HepG2 (cell line): ENCODE measurements around the gene CAPN3. TPM values are rescaled to one million over a fixed set of nuclear protein-coding genes. Genes with fewer than 3 reads are reported as not detected.

Source experiments
- AKAP8 ChIP-seq: sonication (generic); formaldehyde crosslinking; IDR thresholded peaks from 2 replicates; pipeline ENCODE4 v1.5.1; 2020; ENCODE audit warnings: mild to moderate bottlenecking, missing genetic modification reagents
- ATF6 ChIP-seq: sonication (generic); formaldehyde crosslinking; conservative IDR thresholded peaks from 2 replicates; pipeline ENCODE4 v1.4.0; 2020; ENCODE audit warnings: missing genetic modification reagents
- FOXP1 ChIP-seq, 2 experiments: fragments of 450-650 bp in 1 of 2; IDR thresholded peaks; 2 replicates each; pipeline ENCODE4 v1.6.1; 2017 to 2018; ENCODE audit warnings: antibody characterized with exemption in 1 of 2
- GPN1 ChIP-seq: sonication (generic); formaldehyde crosslinking; IDR thresholded peaks from 2 replicates; pipeline ENCODE4 v1.5.1; 2020; ENCODE audit warnings: missing genetic modification reagents, borderline replicate concordance
- HNF4A ChIP-seq: sonication (generic); formaldehyde crosslinking; IDR thresholded peaks from 2 replicates; pipeline ENCODE4 v1.4.0; 2020; ENCODE audit warnings: missing genetic modification reagents
- KAT7 ChIP-seq: IDR thresholded peaks from 2 replicates; pipeline ENCODE4 v1.6.1; 2018; ENCODE audit warnings: borderline replicate concordance, missing compliant biosample characterization
- POLR2A ChIP-seq, 2 experiments: IDR thresholded peaks; 2 replicates each; pipeline ENCODE4 v1.6.1; 2011; ENCODE audit warnings: low read depth in 2 of 2, low read length in 2 of 2, mild to moderate bottlenecking in 1 of 2, moderate library complexity in 1 of 2; ENCODE audit not compliant: insufficient read depth in 1 of 2
- SIX1 ChIP-seq: sonication (generic); formaldehyde crosslinking; IDR thresholded peaks from 2 replicates; pipeline ENCODE4 v1.4.0; 2020; ENCODE audit warnings: missing genetic modification reagents, borderline replicate concordance
- TCF7 ChIP-seq: sonication (generic); IDR thresholded peaks from 2 replicates; pipeline ENCODE4 v1.6.1; 2016; ENCODE audit warnings: antibody characterized with exemption, low read depth
- ZBTB21 ChIP-seq: sonication (generic); formaldehyde crosslinking; IDR thresholded peaks from 2 replicates; pipeline ENCODE4 v1.4.0; 2020; ENCODE audit warnings: missing genetic modification reagents
- ZBTB34 ChIP-seq: sonication (generic); formaldehyde crosslinking; IDR thresholded peaks from 2 replicates; pipeline ENCODE4 v1.8.0; 2022; ENCODE audit warnings: mild to moderate bottlenecking, missing genetic modification reagents
- ZC3H13 ChIP-seq: sonication (generic); formaldehyde crosslinking; IDR thresholded peaks from 2 replicates; pipeline ENCODE4 v1.8.1; 2023; ENCODE audit warnings: mild to moderate bottlenecking, missing genetic modification reagents, moderate library complexity
- ZHX1 ChIP-seq: sonication (generic); formaldehyde crosslinking; IDR thresholded peaks from 2 replicates; pipeline ENCODE4 v1.8.1; 2022; ENCODE audit warnings: low read depth, mild to moderate bottlenecking, missing genetic modification reagents
- ZNF333 ChIP-seq: sonication (generic); formaldehyde crosslinking; IDR thresholded peaks from 2 replicates; pipeline ENCODE4 v1.4.0; 2020; ENCODE audit warnings: mild to moderate bottlenecking, missing genetic modification reagents, borderline replicate concordance
- ZNF335 ChIP-seq: sonication (generic); formaldehyde crosslinking; IDR thresholded peaks from 2 replicates; pipeline ENCODE4 v1.4.0; 2020; ENCODE audit warnings: missing genetic modification reagents
- ZNF550 ChIP-seq: sonication (generic); formaldehyde crosslinking; IDR thresholded peaks from 2 replicates; pipeline ENCODE4 v1.4.0; 2020; ENCODE audit warnings: mild to moderate bottlenecking, missing genetic modification reagents, borderline replicate concordance
- ZNF597 ChIP-seq: sonication (generic); formaldehyde crosslinking; IDR thresholded peaks from 2 replicates; pipeline ENCODE4 v1.5.0; 2020; ENCODE audit warnings: missing genetic modification reagents
- ZNF770 ChIP-seq: sonication (generic); formaldehyde crosslinking; IDR thresholded peaks from 2 replicates; pipeline ENCODE4 v1.5.0; 2020; ENCODE audit warnings: mild to moderate bottlenecking, missing genetic modification reagents
- polyA plus RNA-seq, 8 experiments: library from polyadenylated mRNA; depleted of rRNA in 3 of 8; stranded (reverse) in 7 of 8; unstranded in 1 of 8; fragments of >200 nt; fragmentation: Illumina TruSeq in 4 of 8; extraction: Trizol in 4 of 8; gene quantifications; 2 replicates each; pipeline versions ENCODE4 v1.2.1 to v1.2.3, GENCODE V29; 2011 to 2016; ENCODE audit warnings: low read depth in 4 of 8, missing spikeins in 1 of 8, mixed read lengths in 1 of 8; ENCODE audit not compliant: insufficient read depth in 1 of 8
- total RNA-seq, 5 experiments: library from RNA; depleted of rRNA; stranded (reverse); fragments of >200 nt; fragmentation: Illumina TruSeq; extraction: Trizol; gene quantifications; 2 replicates each; pipeline ENCODE4 v1.2.3, GENCODE V29; 2016; ENCODE audit warnings: low read depth in 1 of 5

The CAPN3 gene
- total and polyA plus RNA-seq, 2 of the 13 experiments (the other 11 are each of a cell fraction or from before 2014, with no cell fraction given), result 1.3 to 4.6 TPM

- peak; percentile 78; the same call in 1 of the 2 replicates for TF ChIP-seq ZBTB34 (CRISPR knock-in tag)
- TF ChIP-seq GPN1, result no peak
- peak; percentile 88 for TF ChIP-seq ZBTB21 (CRISPR knock-in tag)
- TF ChIP-seq ZNF333 (CRISPR knock-in tag), result no peak
- no peak for TF ChIP-seq AKAP8
- 0 out of 2 replicates have a peak, but pooled peaks have one; percentile 53 for TF ChIP-seq ZHX1 (CRISPR knock-in tag)
- no peak for TF ChIP-seq ZNF597
- TF ChIP-seq HNF4A (CRISPR knock-in tag), result peak; percentile 93
- TF ChIP-seq FOXP1 (IDR thresholded peaks at IDR 0.05), result no peak
- TF ChIP-seq FOXP1 (CRISPR knock-in tag; IDR thresholded peaks at IDR 0.05), result peak; percentile 30; the same call in 1 of the 2 replicates
- TF ChIP-seq SIX1, result peak; percentile 89
- TF ChIP-seq ZNF770 (CRISPR knock-in tag), result 0 out of 2 replicates have a peak, but pooled peaks have one; percentile 17
- TF ChIP-seq ZC3H13 (CRISPR knock-in tag), result no peak
- 0 out of 2 replicates have a peak, but pooled peaks have one; percentile 28 for TF ChIP-seq KAT7
- TF ChIP-seq POLR2A (IDR thresholded peaks at IDR 0.05; ENCODE audit: insufficient read depth in 1 of 2, low read depth in 2 of 2, low read length in 2 of 2), result peak; percentile 80 to 95
- no peak for TF ChIP-seq ATF6 (CRISPR knock-in tag)
- TF ChIP-seq ZNF550 (CRISPR knock-in tag), result no peak
- TF ChIP-seq TCF7, result no peak
- 0 out of 2 replicates have a peak, but pooled peaks have one; percentile 43 for TF ChIP-seq ZNF335 (CRISPR knock-in tag)
Observed at GRCh38 chr15:42392309-42393024, 33.2 kb downstream of the CAPN3 start (continued).
